Adrenal gland (tissue), 5 donors: Measurements from ENCODE around the gene NIFK.

Experiments
- POLR2A ChIP-seq, 2 donors: fragments of 450-650 bp; IDR thresholded peaks; one replicate each; pipeline ENCODE4 v1.6.1; 2017; ENCODE audit warnings: antibody characterized with exemption in 2 of 2, mild to moderate bottlenecking in 2 of 2, moderate library complexity in 1 of 2
- TF ChIP-seq, protein P1 (sequence below), 6 experiments: fragments of 450-650 bp in 4 of 6; fragments of 200-600 bp in 2 of 6; sonication (generic) in 1 of 6; IDR thresholded peaks; 1 replicate in 5 of 6; 2 replicates in 1 of 6; pipeline versions ENCODE4 v1.5.1 to v1.8.0; 2016 to 2021; ENCODE audit warnings: antibody characterized with exemption in 6 of 6, mild to moderate bottlenecking in 2 of 6, moderate library complexity in 1 of 6
- donor health status: DM: no; HTN: no; CAD: no.

DNA sequence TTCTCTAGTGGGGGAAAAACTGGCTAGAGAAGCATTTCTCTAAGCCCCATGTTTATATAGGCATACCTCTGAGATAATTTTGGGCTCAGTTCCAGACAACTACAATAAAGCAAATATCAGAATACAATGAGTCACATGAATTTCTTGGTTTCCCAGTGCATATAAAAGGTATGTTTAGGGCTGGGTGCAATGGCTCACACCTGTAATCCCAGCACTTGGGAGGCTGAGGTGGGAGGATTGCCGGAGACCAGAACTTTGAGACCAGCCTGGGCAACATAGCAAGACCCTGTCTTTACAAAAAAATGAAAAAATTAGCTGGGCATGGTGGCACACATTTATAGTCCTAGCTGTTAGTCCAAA lies 41.0 kb upstream of the NIFK start:
- TF ChIP-seq, protein P1, sequence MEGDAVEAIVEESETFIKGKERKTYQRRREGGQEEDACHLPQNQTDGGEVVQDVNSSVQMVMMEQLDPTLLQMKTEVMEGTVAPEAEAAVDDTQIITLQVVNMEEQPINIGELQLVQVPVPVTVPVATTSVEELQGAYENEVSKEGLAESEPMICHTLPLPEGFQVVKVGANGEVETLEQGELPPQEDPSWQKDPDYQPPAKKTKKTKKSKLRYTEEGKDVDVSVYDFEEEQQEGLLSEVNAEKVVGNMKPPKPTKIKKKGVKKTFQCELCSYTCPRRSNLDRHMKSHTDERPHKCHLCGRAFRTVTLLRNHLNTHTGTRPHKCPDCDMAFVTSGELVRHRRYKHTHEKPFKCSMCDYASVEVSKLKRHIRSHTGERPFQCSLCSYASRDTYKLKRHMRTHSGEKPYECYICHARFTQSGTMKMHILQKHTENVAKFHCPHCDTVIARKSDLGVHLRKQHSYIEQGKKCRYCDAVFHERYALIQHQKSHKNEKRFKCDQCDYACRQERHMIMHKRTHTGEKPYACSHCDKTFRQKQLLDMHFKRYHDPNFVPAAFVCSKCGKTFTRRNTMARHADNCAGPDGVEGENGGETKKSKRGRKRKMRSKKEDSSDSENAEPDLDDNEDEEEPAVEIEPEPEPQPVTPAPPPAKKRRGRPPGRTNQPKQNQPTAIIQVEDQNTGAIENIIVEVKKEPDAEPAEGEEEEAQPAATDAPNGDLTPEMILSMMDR (IDR thresholded peaks at IDR 0.05) = no peak
- no peak for TF ChIP-seq POLR2A (IDR thresholded peaks at IDR 0.05)
